Colonic mucosa (tissue), 4 donors: Measurements from ENCODE around the gene LRRFIP2. TPM values are rescaled to one million over a fixed set of nuclear protein-coding genes. Genes with fewer than 3 reads are reported as not detected.

Experiments used
- DNase-seq: peaks from one replicate; pipeline ENCODE4 v3.0.0-alpha.2; 2020
- H3K27ac ChIP-seq: fragments of 200-600 bp; one replicate; pipeline ENCODE4 v1.8.0; 2021
- H3K27me3 ChIP-seq: fragments of 200-600 bp; one replicate; pipeline ENCODE4 v1.8.0; 2021
- H3K36me3 ChIP-seq: fragments of 200-600 bp; one replicate; pipeline ENCODE4 v1.8.0; 2021
- H3K4me1 ChIP-seq: fragments of 200-600 bp; one replicate; pipeline ENCODE4 v1.8.0; 2021; ENCODE audit warnings: mild to moderate bottlenecking
- H3K4me3 ChIP-seq: fragments of 200-600 bp; one replicate; pipeline ENCODE4 v1.8.0; 2021
- H3K9ac ChIP-seq, 2 donors: one replicate each; pipeline ENCODE4 v1.7.0; 2013; ENCODE audit warnings: control low read depth in 2 of 2, low read depth in 2 of 2, low read length in 2 of 2
- H3K9me3 ChIP-seq: fragments of 200-600 bp; one replicate; pipeline ENCODE4 v1.8.0; 2021
- intact Hi-C: fragments of 100-400 bp; cut with DNase I; formaldehyde crosslinking; loops from one replicate; pipeline ENCODE4 v1.14.1; 2022
- total RNA-seq, 2 donors: library from RNA; stranded (reverse); fragmentation: NEBNext Ultra II Directional in 1 of 2; extraction: Animal tissue kit (Norgen Biotek cat#: 25700) in 1 of 2; gene quantifications; one replicate each; pipeline ENCODE4 v1.2.1, GENCODE V29; 2021
- TF ChIP-seq, protein P1 (sequence below): fragments of 200-600 bp; IDR thresholded peaks from one replicate; pipeline ENCODE4 v1.8.0; 2022; ENCODE audit warnings: antibody characterized with exemption, mild to moderate bottlenecking
- donor health status: healthy.
- donor health status: DM: no; HTN: no; CAD: no.
- donor health status: DM: no; HTN: no; CAD: no.

The LRRFIP2 gene
- total RNA-seq, 2 donors from 2014 or later, result 87.0 to 120 TPM

DNA sequence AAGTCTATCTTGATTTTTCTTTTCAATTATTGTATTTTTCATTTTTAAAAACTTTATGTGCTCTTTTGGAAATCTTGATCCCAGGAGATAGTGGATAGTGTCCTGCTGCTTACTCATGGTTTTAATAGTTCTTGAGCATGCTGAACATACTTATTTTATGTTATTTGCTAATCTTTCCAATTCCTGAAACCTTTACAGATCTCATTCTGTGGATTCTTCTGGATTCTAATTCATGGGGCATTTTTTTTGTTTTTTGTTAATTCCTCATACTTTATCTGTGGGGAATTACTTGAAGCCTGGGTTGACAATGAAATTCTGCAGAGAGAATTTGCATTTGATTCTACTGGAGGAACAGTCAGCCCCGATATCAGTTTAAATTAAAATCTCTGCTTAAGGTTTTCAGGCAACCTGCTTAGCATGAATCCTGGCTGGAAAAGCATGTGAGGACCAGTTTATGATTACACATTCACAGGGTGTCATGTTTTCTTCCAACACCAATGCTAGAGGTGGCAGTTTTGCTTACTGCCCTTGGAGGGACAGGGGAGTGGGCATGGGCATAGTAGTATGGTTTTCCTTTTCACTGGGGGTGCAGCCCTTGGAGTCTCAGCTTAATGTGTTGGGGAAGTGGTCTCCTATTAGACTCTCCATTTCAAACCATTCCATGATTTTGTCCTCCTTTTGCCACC lies 135.1 kb downstream of the LRRFIP2 start:
- H3K4me3 ChIP-seq, result no peak overlapping the region
- intact Hi-C loops, result no loop called here
- no peaks in the 10 kb centered on the region for H3K27me3 ChIP-seq
- TF ChIP-seq, protein P1, sequence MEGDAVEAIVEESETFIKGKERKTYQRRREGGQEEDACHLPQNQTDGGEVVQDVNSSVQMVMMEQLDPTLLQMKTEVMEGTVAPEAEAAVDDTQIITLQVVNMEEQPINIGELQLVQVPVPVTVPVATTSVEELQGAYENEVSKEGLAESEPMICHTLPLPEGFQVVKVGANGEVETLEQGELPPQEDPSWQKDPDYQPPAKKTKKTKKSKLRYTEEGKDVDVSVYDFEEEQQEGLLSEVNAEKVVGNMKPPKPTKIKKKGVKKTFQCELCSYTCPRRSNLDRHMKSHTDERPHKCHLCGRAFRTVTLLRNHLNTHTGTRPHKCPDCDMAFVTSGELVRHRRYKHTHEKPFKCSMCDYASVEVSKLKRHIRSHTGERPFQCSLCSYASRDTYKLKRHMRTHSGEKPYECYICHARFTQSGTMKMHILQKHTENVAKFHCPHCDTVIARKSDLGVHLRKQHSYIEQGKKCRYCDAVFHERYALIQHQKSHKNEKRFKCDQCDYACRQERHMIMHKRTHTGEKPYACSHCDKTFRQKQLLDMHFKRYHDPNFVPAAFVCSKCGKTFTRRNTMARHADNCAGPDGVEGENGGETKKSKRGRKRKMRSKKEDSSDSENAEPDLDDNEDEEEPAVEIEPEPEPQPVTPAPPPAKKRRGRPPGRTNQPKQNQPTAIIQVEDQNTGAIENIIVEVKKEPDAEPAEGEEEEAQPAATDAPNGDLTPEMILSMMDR, result no peak
- DNase-seq, result no peak
- H3K9me3 ChIP-seq, result no peaks in the 10 kb centered on the region
- H3K27ac ChIP-seq, result no peak overlapping the region
- H3K9ac ChIP-seq, result no peak overlapping the region
- H3K36me3 ChIP-seq, result peaks cover 4% of the 10 kb centered on the region
- no peaks in the 10 kb centered on the region for H3K4me1 ChIP-seq

GRCh38 chr3:37037352-37037751 lies 137.0 kb downstream of the LRRFIP2 start:
- no peak for DNase-seq
- intact Hi-C loops, result no loop called here
- TF ChIP-seq, protein P1, result no peak

GRCh38 chr3:37032961-37033360 lies 141.4 kb downstream of the LRRFIP2 start:
- DNase-seq, result no peak
- no peak overlapping the region for H3K27ac ChIP-seq
- no peaks in the 10 kb centered on the region for H3K27me3 ChIP-seq
- H3K4me1 ChIP-seq, result no peaks in the 10 kb centered on the region
- peaks cover 4% of the 10 kb centered on the region for H3K36me3 ChIP-seq
- H3K9ac ChIP-seq, result no peak overlapping the region
- H3K4me3 ChIP-seq, result no peak overlapping the region
- H3K9me3 ChIP-seq, result no peaks in the 10 kb centered on the region
- TF ChIP-seq, protein P1, result no peak
- intact Hi-C loops, result no loop called here

More at GRCh38 chr3:37037352-37037751, 137.0 kb downstream of the LRRFIP2 start:
- Histone ChIP-seq H3K9ac (no peak overlapping the region), H3K27ac (no peak overlapping the region), H3K36me3 (peaks cover 4% of the 10 kb centered on the region), H3K9me3 (no peaks in the 10 kb centered on the region), H3K27me3 (no peaks in the 10 kb centered on the region), H3K4me3 (no peak overlapping the region), H3K4me1 (no peaks in the 10 kb centered on the region)

- Histone ChIP-seq H3K4me1 (no peaks in the 10 kb centered on the region), H3K27ac (no peak overlapping the region), H3K9me3 (no peaks in the 10 kb centered on the region), H3K4me3 (no peak overlapping the region), H3K9ac (no peak overlapping the region), H3K36me3 (peaks cover 4% of the 10 kb centered on the region), H3K27me3 (no peaks in the 10 kb centered on the region)
- TF ChIP-seq, protein P1, result no peak
- DNase-seq, result no peak
- intact Hi-C loops, result no loop called here
Observed at GRCh38 chr3:37031096-37031682, 143.2 kb downstream of the LRRFIP2 start.

- Histone ChIP-seq H3K9me3 (no peaks in the 10 kb centered on the region), H3K4me3 (no peak overlapping the region), H3K9ac (no peak overlapping the region), H3K36me3 (peaks cover 4% of the 10 kb centered on the region), H3K4me1 (no peaks in the 10 kb centered on the region), H3K27me3 (no peaks in the 10 kb centered on the region), H3K27ac (no peak overlapping the region)
- TF ChIP-seq, protein P1, result no peak
- no peak for DNase-seq
- intact Hi-C loops, result no loop called here
Observed at GRCh38 chr3:37030588-37030987, 143.8 kb downstream of the LRRFIP2 start.
